Karpas-422 (cell line): ENCODE measurements around the gene SLC44A5. TPM values are rescaled to one million over a fixed set of nuclear protein-coding genes. Genes with fewer than 3 reads are reported as not detected.
"Not testable (repeated sequence)": the region's sequence is repeated elsewhere in the genome, so short reads cannot be mapped to it uniquely, and the experiment has no call there.

ENCODE experiments used
- DNase-seq: peaks from one replicate; pipeline ENCODE4 v3.0.0-alpha.2; 2015
- H2AFZ ChIP-seq: fragments of 200-600 bp; sonication (generic); 2 replicates; pipeline ENCODE4 v1.6.1; 2014; ENCODE audit warnings: antibody characterized with exemption, low read length, mixed read lengths
- H3K27ac ChIP-seq: fragments of 200-600 bp; sonication (generic); 2 replicates; pipeline ENCODE4 v1.5.1; 2014; ENCODE audit warnings: mild to moderate bottlenecking, low read length, moderate library complexity
- H3K27me3 ChIP-seq: fragments of 200-600 bp; sonication (generic); 2 replicates; pipeline ENCODE4 v1.6.1; 2014; ENCODE audit warnings: low read length, mixed read lengths
- H3K36me3 ChIP-seq: fragments of 200-600 bp; sonication (generic); 2 replicates; pipeline ENCODE4 v1.6.1; 2014; ENCODE audit warnings: low read length, mixed read lengths; ENCODE audit not compliant: insufficient read depth
- H3K4me1 ChIP-seq: fragments of 200-600 bp; sonication (generic); 2 replicates; pipeline ENCODE4 v1.6.1; 2014; ENCODE audit warnings: mild to moderate bottlenecking, low read length, mixed read lengths
- H3K4me2 ChIP-seq: fragments of 200-600 bp; sonication (generic); 2 replicates; pipeline ENCODE4 v1.6.1; 2014; ENCODE audit warnings: low read length, low read depth, mild to moderate bottlenecking; ENCODE audit not compliant: poor library complexity, severe bottlenecking
- H3K4me3 ChIP-seq: fragments of 200-600 bp; sonication (generic); 2 replicates; pipeline ENCODE4 v1.5.1; 2014; ENCODE audit warnings: mild to moderate bottlenecking, antibody characterized with exemption, low read length, mixed read lengths
- H3K79me2 ChIP-seq: fragments of 200-600 bp; sonication (generic); 2 replicates; pipeline ENCODE4 v1.6.1; 2014; ENCODE audit warnings: mild to moderate bottlenecking, low read length, mixed read lengths
- H3K9ac ChIP-seq: fragments of 200-600 bp; sonication (generic); 2 replicates; pipeline ENCODE4 v1.6.0; 2014; ENCODE audit warnings: low read length
- H3K9me2 ChIP-seq: fragments of 200-600 bp; sonication (generic), shearing (Covaris generic); replicated peaks from 2 replicates; pipeline ENCODE4 v1.6.0; 2014; ENCODE audit warnings: mild to moderate bottlenecking, low read length, moderate library complexity; ENCODE audit not compliant: insufficient read depth
- H3K9me3 ChIP-seq: fragments of 300-700, 200-600 bp; sonication (generic); 2 replicates; pipeline ENCODE4 v1.6.1; 2014; ENCODE audit warnings: low read length, mixed read lengths
- H4K20me1 ChIP-seq: fragments of 200-600 bp; sonication (generic); 2 replicates; pipeline ENCODE4 v1.6.1; 2014; ENCODE audit warnings: mild to moderate bottlenecking, antibody characterized with exemption, low read length, low read depth; ENCODE audit not compliant: insufficient read depth
- total RNA-seq: library from RNA; depleted of rRNA; stranded (reverse); fragments of >200 nt; shearing (Covaris generic); gene quantifications from 2 replicates; pipeline ENCODE4 v1.2.3, GENCODE V29; 2014; ENCODE audit warnings: low replicate concordance

The SLC44A5 gene
- total RNA-seq, 1 experiment from 2014 or later, result not detected

GRCh38 chr1:75503221-75503974, 107.5 kb downstream of the SLC44A5 start:
- Histone ChIP-seq H3K27me3 (no peaks in the 10 kb centered on the region), H3K79me2 (no peaks in the 10 kb centered on the region), H2AFZ (no peak overlapping the region), H3K4me2 (no peak overlapping the region), H3K4me3 (no peak overlapping the region), H3K9me2 (no peaks in the 10 kb centered on the region), H3K9me3 (no peaks in the 10 kb centered on the region), H4K20me1 (no peaks in the 10 kb centered on the region), H3K9ac (no peak overlapping the region), H3K36me3 (no peaks in the 10 kb centered on the region), H3K27ac (no peak overlapping the region), H3K4me1 (peaks cover 5% of the 10 kb centered on the region; the same call in 1 of the 2 replicates)
- peak; percentile 58 for DNase-seq

- H3K27me3 ChIP-seq, result no peaks in the 10 kb centered on the region
These were observed 108.1 kb downstream of the SLC44A5 start for GRCh38 chr1:75502776-75503175.

GRCh38 chr1:75501577-75502295, 109.2 kb downstream of the SLC44A5 start:
- H2AFZ ChIP-seq, result no peak overlapping the region
- no peaks in the 10 kb centered on the region for H3K79me2 ChIP-seq
- no peaks in the 10 kb centered on the region for H3K9me2 ChIP-seq
- DNase-seq, result no peak
- H3K4me3 ChIP-seq, result no peak overlapping the region
- H3K4me1 ChIP-seq, result peaks cover 5% of the 10 kb centered on the region; the same call in 1 of the 2 replicates
- no peaks in the 10 kb centered on the region for H4K20me1 ChIP-seq
- H3K36me3 ChIP-seq, result no peaks in the 10 kb centered on the region
- no peak overlapping the region for H3K4me2 ChIP-seq
- no peak overlapping the region for H3K27ac ChIP-seq
- H3K9ac ChIP-seq, result no peak overlapping the region
- no peaks in the 10 kb centered on the region for H3K9me3 ChIP-seq
- no peaks in the 10 kb centered on the region for H3K27me3 ChIP-seq

More at GRCh38 chr1:75502776-75503175, 108.1 kb downstream of the SLC44A5 start:
- Histone ChIP-seq H3K4me1 (peaks cover 5% of the 10 kb centered on the region; the same call in 1 of the 2 replicates), H4K20me1 (no peaks in the 10 kb centered on the region), H3K9me3 (no peaks in the 10 kb centered on the region), H3K9ac (no peak overlapping the region), H3K36me3 (no peaks in the 10 kb centered on the region), H3K9me2 (no peaks in the 10 kb centered on the region), H3K4me2 (no peak overlapping the region), H3K27ac (no peak overlapping the region), H3K4me3 (no peak overlapping the region), H2AFZ (no peak overlapping the region), H3K79me2 (no peaks in the 10 kb centered on the region)
- DNase-seq, result no peak

GRCh38 chr1:75492011-75492410, 118.9 kb downstream of the SLC44A5 start:
- no peaks in the 10 kb centered on the region for H3K4me1 ChIP-seq
- H4K20me1 ChIP-seq, result no peaks in the 10 kb centered on the region
- H3K4me2 ChIP-seq, result no peak overlapping the region
- H3K9ac ChIP-seq, result no peak overlapping the region
- H3K36me3 ChIP-seq, result no peaks in the 10 kb centered on the region
- no peak overlapping the region for H2AFZ ChIP-seq
- H3K79me2 ChIP-seq, result no peaks in the 10 kb centered on the region
- no peaks in the 10 kb centered on the region for H3K27me3 ChIP-seq
- no peak overlapping the region for H3K27ac ChIP-seq
- no peaks in the 10 kb centered on the region for H3K9me3 ChIP-seq
- H3K4me3 ChIP-seq, result no peak overlapping the region
- no peaks in the 10 kb centered on the region for H3K9me2 ChIP-seq
- DNase-seq, result no peak

- no peak overlapping the region for H3K4me2 ChIP-seq
- H3K9me3 ChIP-seq, result no peaks in the 10 kb centered on the region
- H2AFZ ChIP-seq, result no peak overlapping the region
- no peak overlapping the region for H3K9ac ChIP-seq
- H3K4me3 ChIP-seq, result no peak overlapping the region
- no peaks in the 10 kb centered on the region for H3K27me3 ChIP-seq
- no peaks in the 10 kb centered on the region for H4K20me1 ChIP-seq
- H3K79me2 ChIP-seq, result no peaks in the 10 kb centered on the region
- no peaks in the 10 kb centered on the region for H3K4me1 ChIP-seq
- H3K9me2 ChIP-seq, result no peaks in the 10 kb centered on the region
- DNase-seq, result no peak
- no peaks in the 10 kb centered on the region for H3K36me3 ChIP-seq
- H3K27ac ChIP-seq, result no peak overlapping the region
These were observed 123.5 kb downstream of the SLC44A5 start for GRCh38 chr1:75487399-75487798.

GRCh38 chr1:75484789-75485188, 126.1 kb downstream of the SLC44A5 start:
- H3K4me3 ChIP-seq, result no peak overlapping the region
- no peaks in the 10 kb centered on the region for H4K20me1 ChIP-seq
- H2AFZ ChIP-seq, result no peak overlapping the region
- no peak overlapping the region for H3K27ac ChIP-seq
- no peaks in the 10 kb centered on the region for H3K79me2 ChIP-seq
- H3K27me3 ChIP-seq, result no peaks in the 10 kb centered on the region
- no peaks in the 10 kb centered on the region for H3K36me3 ChIP-seq
- H3K4me1 ChIP-seq, result no peaks in the 10 kb centered on the region
- no peak for DNase-seq
- no peak overlapping the region for H3K9ac ChIP-seq
- no peaks in the 10 kb centered on the region for H3K9me2 ChIP-seq
- H3K9me3 ChIP-seq, result no peaks in the 10 kb centered on the region
- H3K4me2 ChIP-seq, result no peak overlapping the region

- Histone ChIP-seq H3K79me2 (no peaks in the 10 kb centered on the region), H2AFZ (no peak overlapping the region), H3K4me2 (no peak overlapping the region), H3K4me3 (no peak overlapping the region), H4K20me1 (no peaks in the 10 kb centered on the region), H3K27ac (no peak overlapping the region), H3K36me3 (no peaks in the 10 kb centered on the region), H3K9me3 (no peaks in the 10 kb centered on the region), H3K9ac (no peak overlapping the region), H3K4me1 (no peaks in the 10 kb centered on the region), H3K27me3 (no peaks in the 10 kb centered on the region), H3K9me2 (no peaks in the 10 kb centered on the region)
- DNase-seq, result no peak
These were observed 128.0 kb downstream of the SLC44A5 start for GRCh38 chr1:75482951-75483350.

- not testable (repeated sequence) for H4K20me1 ChIP-seq, DNase-seq, H3K9ac ChIP-seq, H3K4me2 ChIP-seq, H3K9me2 ChIP-seq, H3K27ac ChIP-seq, H3K9me3 ChIP-seq, H3K4me3 ChIP-seq, H3K36me3 ChIP-seq, H2AFZ ChIP-seq, H3K27me3 ChIP-seq, H3K4me1 ChIP-seq, H3K79me2 ChIP-seq
These were observed 134.4 kb downstream of the SLC44A5 start for GRCh38 chr1:75476486-75476885.
